Mucosa of descending colon (tissue), 3 donors: ENCODE measurements around the gene CDC25A. TPM values are rescaled to one million over a fixed set of nuclear protein-coding genes. Genes with fewer than 3 reads are reported as not detected.

Experiments
- ATAC-seq: fragments of 200-7000 bp; cut with Tn5 transposase; one replicate; pipeline ENCODE4 v1.9.1; 2020; ENCODE audit warnings: mild to moderate bottlenecking, moderate library complexity
- DNase-seq, 3 donors: peaks; one replicate each; pipeline ENCODE4 v3.0.0-alpha.2; 2020
- H3K36me3 ChIP-seq: fragments of 200-600 bp; one replicate; pipeline ENCODE4 v1.8.0; 2021; ENCODE audit warnings: low read depth, mild to moderate bottlenecking
- H3K4me1 ChIP-seq: fragments of 200-600 bp; one replicate; pipeline ENCODE4 v1.8.0; 2021; ENCODE audit warnings: low read depth, mild to moderate bottlenecking
- H3K4me3 ChIP-seq: fragments of 200-600 bp; one replicate; pipeline ENCODE4 v1.8.0; 2021; ENCODE audit warnings: mild to moderate bottlenecking
- H3K9me3 ChIP-seq: fragments of 200-600 bp; one replicate; pipeline ENCODE4 v1.8.0; 2021; ENCODE audit warnings: mild to moderate bottlenecking
- CTCF ChIP-seq: fragments of 200-600 bp; IDR thresholded peaks from one replicate; pipeline ENCODE4 v1.8.0; 2022; ENCODE audit warnings: antibody characterized with exemption, mild to moderate bottlenecking
- intact Hi-C, 2 donors: fragments of 100-400 bp; cut with DNase I in 1 of 2; cut with micrococcal nuclease in 1 of 2; formaldehyde crosslinking; loops; one replicate each; pipeline versions ENCODE4 v1.11.0 to v1.11.1; 2022; cut with DNase I, micrococcal nuclease
- total RNA-seq, 3 donors: library from RNA; stranded (reverse); fragmentation: NEBNext Ultra II Directional in 2 of 3; extraction: Animal tissue kit (Norgen Biotek cat#: 25700) in 2 of 3; gene quantifications; one replicate each; pipeline versions ENCODE4 v1.2.1 to v1.2.4, GENCODE V29; 2021 to 2023
- donor health status: DM: no; HTN: no; CAD: no; lungs with moderate emphysema.
- donor health status: DM: no; HTN: no; CAD: no.
- donor health status: DM: no; HTN: yes; CAD: no.

The CDC25A gene
- total RNA-seq, 3 donors from 2014 or later, result 3.4 to 6.9 (median 4.3) TPM

GRCh38 chr3:48190911-48191310 lies 2.7 kb upstream of the CDC25A start:
- DNase-seq (peak in 1 of 3 donors; percentile 23), ATAC-seq (peak; percentile 13)

DNA sequence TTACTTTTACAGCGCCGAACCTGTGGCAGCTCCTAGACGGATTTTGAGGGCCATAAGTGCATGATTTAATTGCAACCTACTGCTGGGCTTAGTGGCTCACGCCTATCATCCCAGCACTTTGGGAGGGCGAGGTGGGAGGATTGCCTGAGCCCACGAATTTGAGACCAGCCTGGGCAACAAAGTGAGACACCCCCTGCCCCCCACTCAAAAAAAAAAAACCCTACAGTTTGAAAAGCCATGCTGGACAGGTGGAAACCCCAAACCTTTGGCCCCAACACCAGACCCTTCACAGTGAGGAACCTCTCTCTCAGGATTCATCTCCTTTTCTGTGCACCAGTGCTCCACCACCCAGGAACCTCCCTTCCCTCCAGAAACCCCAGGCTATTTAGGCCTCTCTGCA lies 1.1 kb upstream of the CDC25A start:
- H3K9me3 ChIP-seq, result no peaks in the 10 kb centered on the region
- no peaks in the 10 kb centered on the region for H3K4me1 ChIP-seq
- H3K4me3 ChIP-seq, result no peak overlapping the region
- DNase-seq (no peak), ATAC-seq (no peak)
- no peaks in the 10 kb centered on the region for H3K36me3 ChIP-seq
- intact Hi-C loops, result no loop called here
- no peak for TF ChIP-seq CTCF

More at GRCh38 chr3:48190911-48191310, 2.7 kb upstream of the CDC25A start:
- intact Hi-C loops, result no loop called here
- Histone ChIP-seq H3K36me3 (no peaks in the 10 kb centered on the region), H3K4me1 (peaks cover 3% of the 10 kb centered on the region), H3K9me3 (no peaks in the 10 kb centered on the region), H3K4me3 (no peak overlapping the region)
- no peak for TF ChIP-seq CTCF

DNA sequence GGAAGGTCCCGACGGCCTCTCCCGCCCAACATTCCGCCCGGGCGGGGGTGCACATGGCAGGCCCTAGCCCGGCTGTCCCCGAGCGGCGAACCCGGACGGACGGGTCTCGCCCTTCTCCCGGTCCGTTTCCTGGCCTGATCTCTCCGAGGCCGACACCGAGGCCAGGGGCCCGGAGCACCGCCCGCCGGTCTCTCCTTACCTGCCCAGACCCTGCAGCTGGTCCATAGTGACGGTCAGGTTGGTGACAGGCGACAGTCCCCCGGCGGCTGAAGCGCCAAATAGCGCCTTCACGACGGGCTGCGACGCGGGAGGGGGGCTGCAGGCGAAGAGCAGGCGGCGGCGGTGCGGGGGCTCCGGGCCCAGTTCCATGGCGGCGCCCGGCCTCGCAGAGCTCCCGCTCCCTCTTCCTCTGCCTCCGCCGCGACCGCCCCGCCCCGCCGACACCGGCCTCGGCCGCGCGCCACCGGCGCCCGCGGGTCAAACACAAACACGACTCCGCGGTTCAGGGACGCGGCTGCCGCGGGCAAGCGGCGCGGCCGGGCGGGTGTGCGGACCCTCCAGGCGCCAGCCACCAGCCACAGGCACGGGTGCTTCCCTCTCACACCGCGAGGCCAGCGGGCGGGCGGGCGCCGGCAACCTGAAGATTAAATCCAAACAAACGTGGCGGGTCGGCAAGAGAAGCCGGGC lies 495 bp downstream of the CDC25A start:
- ATAC-seq, result peak; percentile 64
- TF ChIP-seq CTCF, result no peak
- Histone ChIP-seq H3K36me3 (no peaks in the 10 kb centered on the region), H3K4me3 (peak overlapping the region; percentile 42), H3K9me3 (no peaks in the 10 kb centered on the region), H3K4me1 (no peaks in the 10 kb centered on the region)
- peak in 2 of 3 donors; percentile 61 to 81 for DNase-seq
- intact Hi-C loops, result no loop called here

DNA sequence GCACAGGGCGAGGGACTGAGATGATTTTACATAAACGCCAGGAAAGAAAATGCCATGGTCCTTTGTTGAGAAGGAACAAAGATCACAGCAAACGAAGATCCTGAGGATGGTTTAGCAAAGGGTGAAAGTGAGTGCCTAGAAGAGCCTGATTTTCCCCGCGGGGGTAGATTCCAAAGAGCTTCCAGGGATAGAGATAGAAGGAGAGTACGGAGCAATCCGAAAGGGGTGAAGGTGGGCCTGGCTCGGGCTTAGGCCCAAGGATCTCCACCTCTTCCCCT lies 977 bp downstream of the CDC25A start:
- Histone ChIP-seq H3K9me3 (no peaks in the 10 kb centered on the region), H3K36me3 (no peaks in the 10 kb centered on the region), H3K4me3 (peak overlapping the region; percentile 42), H3K4me1 (no peaks in the 10 kb centered on the region)
- intact Hi-C loops, result no loop called here
- ATAC-seq (no peak), DNase-seq (no peak)
- no peak for TF ChIP-seq CTCF

DNA sequence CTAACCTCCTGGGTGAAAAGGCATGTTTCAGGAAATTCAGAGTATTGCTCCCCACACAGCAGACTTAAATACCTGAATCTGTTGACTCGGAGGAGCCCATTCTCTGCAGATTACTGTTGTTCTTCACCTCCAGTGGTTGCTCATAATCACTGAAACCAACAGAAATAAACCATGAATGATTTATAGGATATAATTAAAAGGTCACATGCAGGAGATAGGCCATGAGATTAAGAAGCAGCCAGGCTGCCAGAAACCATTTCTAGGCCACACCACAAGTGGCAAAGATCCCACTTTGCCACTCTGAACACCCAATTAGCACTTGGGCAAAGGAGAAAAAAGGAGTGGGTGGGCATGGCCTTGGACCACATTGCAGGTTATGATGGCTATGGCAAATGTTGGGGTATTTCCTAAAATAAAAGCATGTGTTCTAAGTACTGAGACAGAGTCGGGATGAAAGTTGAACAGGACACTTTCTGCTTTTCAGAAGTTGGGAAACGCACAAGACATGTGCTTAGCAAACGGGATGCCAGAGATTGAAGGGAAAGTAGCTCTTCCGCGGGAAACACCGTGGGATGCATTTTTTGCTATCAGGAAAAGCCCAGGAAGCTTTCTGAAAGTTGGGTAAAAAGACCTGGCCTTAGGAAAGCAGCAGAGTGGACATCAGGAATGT lies 1.5 kb downstream of the CDC25A start:
- Histone ChIP-seq H3K36me3 (no peaks in the 10 kb centered on the region), H3K9me3 (no peaks in the 10 kb centered on the region), H3K4me1 (no peaks in the 10 kb centered on the region), H3K4me3 (no peak overlapping the region)
- DNase-seq (no peak), ATAC-seq (no peak)
- TF ChIP-seq CTCF, result no peak
- intact Hi-C loops, result no loop called here
